ENCODE measurements around the gene OSBPL7. TPM values are rescaled to one million over a fixed set of nuclear protein-coding genes. Genes with fewer than 3 reads are reported as not detected.
A peak's percentile ranks its signal among the peaks of the same experiment; 100 is the strongest.

OSBPL7 gene
- total and polyA plus RNA-seq, 2 of the 8 experiments (the other 6 are each of a cell fraction or from before 2014, with no cell fraction given) = 7.2 to 8.9 TPM

DNA sequence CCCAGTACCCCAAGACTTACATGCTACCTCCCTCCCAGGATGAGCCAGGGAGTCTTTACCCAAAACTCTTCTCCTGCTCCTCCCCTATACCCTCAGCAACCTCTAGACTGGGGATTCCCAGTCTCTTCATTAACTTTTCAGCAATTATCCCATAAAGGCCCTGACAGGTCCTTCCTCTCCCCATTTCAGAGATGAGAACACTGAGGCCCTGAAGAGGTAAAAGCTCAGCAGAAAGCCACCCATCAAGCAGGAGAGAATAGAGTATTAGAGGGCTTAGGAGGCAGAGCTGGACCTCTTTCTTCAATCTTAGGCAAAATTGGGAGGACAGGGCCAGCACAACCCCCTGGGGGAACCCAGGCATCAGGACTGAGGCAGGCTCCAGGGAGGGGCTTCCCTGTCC, 35.2 kb upstream of the OSBPL7 start:
- Histone ChIP-seq H3K27ac (ENCODE audit: low read depth, low read length) (no peak overlapping the region), H3K79me2 (ENCODE audit: control insufficient read depth in 1 of 2, insufficient read depth in 2 of 2, low read length in 2 of 2) (no peaks in the 10 kb centered on the region), H2BK20ac (ENCODE audit: low read length) (no peak overlapping the region), H3K9ac (replicated peaks in 1 of 4; ENCODE audit: extremely low read depth in 1 of 4, low read depth in 3 of 4, low read length in 3 of 4) (no peak overlapping the region), H2AFZ (ENCODE audit: low read length) (no peak overlapping the region), H4K20me1 (replicated peaks in 1 of 2; ENCODE audit: control insufficient read depth in 1 of 2, insufficient read depth in 2 of 2, low read length in 2 of 2) (no peaks in the 10 kb centered on the region), H3K36me3 (ENCODE audit: control insufficient read depth in 2 of 4, insufficient read depth in 4 of 4, low read length in 3 of 4) (no peaks in the 10 kb centered on the region), H3K4me2 (ENCODE audit: insufficient read depth in 1 of 2, low read depth in 2 of 2, low read length in 2 of 2) (no peak overlapping the region), H4K91ac (replicated peaks; ENCODE audit: insufficient read length, low read length) (no peak overlapping the region), H3K4me1 (replicated peaks in 1 of 4; ENCODE audit: control insufficient read depth in 3 of 4, insufficient read depth in 4 of 4, low read length in 3 of 4) (peaks cover 4 to 8% (median 7%) of the 10 kb centered on the region in 4 experiments; a peak in 5 of 7 replicates), H2BK15ac (ENCODE audit: low read length) (no peak overlapping the region), H2AK5ac (ENCODE audit: low read depth, low read length) (no peak overlapping the region), H3K23ac (ENCODE audit: insufficient read length) (no peak overlapping the region), H3K4ac (replicated peaks; ENCODE audit: insufficient read length, low read depth, low read length) (no peak overlapping the region), H2BK12ac (ENCODE audit: low read depth, low read length) (no peak overlapping the region), H3K23me2 (ENCODE audit: low read depth, low read length) (peaks cover 3% of the 10 kb centered on the region), H3K56ac (replicated peaks; ENCODE audit: insufficient read length, low read depth, low read length) (no peak overlapping the region), H3K18ac (ENCODE audit: extremely low read depth, low read length) (no peak overlapping the region), H3K27me3 (replicated peaks in 1 of 4; ENCODE audit: control insufficient read depth in 3 of 4, extremely low read depth in 1 of 4, insufficient read depth in 3 of 4, low read length in 3 of 4) (peaks cover 17 to 49% (median 44%) of the 10 kb centered on the region in 4 experiments), H3K14ac (ENCODE audit: insufficient read length) (no peak overlapping the region), H4K5ac (ENCODE audit: insufficient read length, low read depth, low read length) (no peak overlapping the region), H4K8ac (ENCODE audit: extremely low read depth, insufficient read depth, low read length) (no peak overlapping the region), H2BK120ac (replicated peaks; ENCODE audit: low read depth, low read length) (no peak overlapping the region), H2BK5ac (ENCODE audit: low read depth, low read length) (no peak overlapping the region), H3K4me3 (ENCODE audit: extremely low read depth in 1 of 4, insufficient read depth in 2 of 4, low read depth in 3 of 4, low read length in 4 of 4) (no peak overlapping the region), H3K79me1 (ENCODE audit: low read depth, low read length) (no peaks in the 10 kb centered on the region), H3K9me3 (ENCODE audit: insufficient read depth in 2 of 2, low read depth in 1 of 2, low read length in 1 of 2) (no peaks in the 10 kb centered on the region)
- TF ChIP-seq TBP (IDR thresholded peaks at IDR 0.05; ENCODE audit: low read depth, low read length) (no peak), SIX5 (IDR thresholded peaks at IDR 0.05; ENCODE audit: low read depth, low read length) (no peak), KDM1A (IDR thresholded peaks at IDR 0.05; ENCODE audit: borderline replicate concordance, low read length) (peak; percentile 75; the same call in 1 of the 2 replicates), PHF8 (conservative IDR thresholded peaks at IDR 0.05; ENCODE audit: low read depth, low read length) (no peak), POU5F1 (IDR thresholded peaks at IDR 0.05; ENCODE audit: low read depth, low read length) (no peak), MAFK (IDR thresholded peaks at IDR 0.05; ENCODE audit: low read depth, low read length) (no peak)
- TF ChIP-seq, protein P1, sequence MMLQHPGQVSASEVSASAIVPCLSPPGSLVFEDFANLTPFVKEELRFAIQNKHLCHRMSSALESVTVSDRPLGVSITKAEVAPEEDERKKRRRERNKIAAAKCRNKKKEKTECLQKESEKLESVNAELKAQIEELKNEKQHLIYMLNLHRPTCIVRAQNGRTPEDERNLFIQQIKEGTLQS (IDR thresholded peaks at IDR 0.05; ENCODE audit: insufficient read depth, low read depth, low read length) = no peak
- ChIA-PET CTCF (ENCODE audit: partially characterized antibody) (interaction anchor here (0.9 to 33.0 kb wide), 6 partner anchors 8 to 406 kb away, joined by 3 to 1206 read pairs (median 133); partner anchors contain the start of genes SCRN2, SP2 and SP6), POLR2A (ENCODE audit: partially characterized antibody) (interaction anchor here (1.3 to 1.9 kb wide), 3 partner anchors 10 to 143 kb away, joined by 3 to 7 read pairs (median 3); partner anchors contain the start of gene SP2)
- DNase-seq (ENCODE audit: low read depth in 1 of 2, low spot score in 2 of 2) (no peak), FAIRE-seq (no peak)
